Measurements from ENCODE around the gene CRCP.
"Not testable (repeated sequence)": the region's sequence is repeated elsewhere in the genome, so short reads cannot be mapped to it uniquely, and the experiment has no call there.

The CRCP gene

DNA sequence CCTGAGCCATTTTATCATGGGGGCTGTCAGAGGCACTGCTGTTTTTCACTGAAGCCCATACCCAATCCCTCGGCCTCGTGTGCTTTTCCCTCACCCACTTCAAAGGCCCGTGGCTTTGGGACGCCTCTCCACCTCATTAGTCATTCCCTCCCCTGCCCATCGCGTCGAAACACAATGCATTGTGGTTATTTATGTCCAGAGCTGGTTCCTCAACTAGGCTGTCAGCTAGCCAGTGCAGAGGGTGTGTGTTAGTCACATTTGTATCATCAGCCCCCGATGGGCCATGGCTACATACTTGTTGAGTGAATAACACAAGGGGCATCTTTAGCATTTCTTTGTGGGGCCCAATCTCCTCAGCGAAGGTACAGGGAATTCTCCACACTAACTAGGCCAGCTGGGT, 3.8 kb upstream of the CRCP start:
- DNase-seq: no peak

DNA sequence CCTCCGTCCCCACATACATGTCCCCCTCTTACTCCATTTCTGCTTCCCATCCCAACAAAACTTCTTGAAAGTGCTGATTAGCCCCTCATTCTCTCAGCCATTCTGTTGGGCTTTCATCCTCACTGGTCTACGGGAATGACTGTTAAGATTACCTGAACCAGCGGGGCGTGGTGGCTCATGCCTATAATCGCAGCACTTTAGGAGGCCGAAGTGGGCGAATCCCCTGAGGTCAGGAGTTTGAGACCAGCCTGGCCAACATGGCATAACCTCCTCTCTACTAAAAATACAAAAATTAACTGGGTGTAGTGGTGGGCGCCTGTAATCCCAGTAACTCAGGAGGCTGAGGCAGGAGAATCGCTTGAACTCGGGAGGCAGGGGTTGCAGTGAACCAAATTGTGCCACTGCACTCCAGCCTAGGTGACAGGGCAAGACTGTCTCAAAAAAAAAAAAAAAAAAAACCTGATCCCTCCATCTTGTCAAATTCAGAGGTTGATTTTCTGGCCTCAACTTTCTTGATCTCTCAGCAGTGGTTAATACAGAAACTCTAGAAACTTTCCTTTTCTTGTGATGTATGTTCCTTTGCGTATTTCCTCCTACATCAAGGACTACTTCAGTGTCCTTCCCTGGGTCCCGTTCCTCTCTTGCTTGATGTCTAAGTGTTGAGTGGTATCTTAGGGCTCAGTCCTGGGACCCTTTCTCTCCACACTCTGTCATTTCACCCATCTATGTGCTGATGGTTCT, 2.2 kb downstream of the CRCP start:
- DNase-seq: not testable (repeated sequence)

- no peak for DNase-seq
Observed at GRCh38 chr7:66118603-66119002, 4.0 kb downstream of the CRCP start.

DNA sequence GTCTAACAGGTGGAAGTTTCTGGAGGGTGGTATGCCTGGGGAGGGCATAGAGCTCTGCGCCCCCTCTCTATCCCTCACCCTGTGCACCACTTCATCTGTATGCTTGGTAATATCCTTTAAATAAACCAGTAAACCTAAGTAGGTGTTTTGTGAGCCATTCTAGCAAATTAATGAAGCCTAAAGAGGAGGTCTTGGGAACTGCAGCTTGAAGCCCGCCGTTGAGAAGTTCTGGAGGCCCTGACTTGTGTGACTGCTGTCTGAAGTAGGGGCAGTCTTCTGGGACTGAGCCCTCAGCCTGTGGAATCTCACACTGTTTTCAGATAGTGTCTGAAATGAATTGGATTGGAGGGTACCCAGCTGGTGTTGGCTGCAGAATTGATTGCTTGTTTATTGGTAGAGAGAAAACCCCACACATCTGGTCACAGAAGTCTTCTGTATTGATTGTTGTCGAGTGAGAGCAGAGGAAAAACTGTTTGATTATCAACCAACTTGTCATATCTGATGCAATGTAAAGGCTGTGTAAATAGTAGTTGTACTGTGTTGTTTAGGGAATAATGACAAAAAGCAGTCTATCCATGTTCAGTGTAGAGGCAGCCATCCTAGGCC, 4.7 kb downstream of the CRCP start:
- no peak for DNase-seq

DNA sequence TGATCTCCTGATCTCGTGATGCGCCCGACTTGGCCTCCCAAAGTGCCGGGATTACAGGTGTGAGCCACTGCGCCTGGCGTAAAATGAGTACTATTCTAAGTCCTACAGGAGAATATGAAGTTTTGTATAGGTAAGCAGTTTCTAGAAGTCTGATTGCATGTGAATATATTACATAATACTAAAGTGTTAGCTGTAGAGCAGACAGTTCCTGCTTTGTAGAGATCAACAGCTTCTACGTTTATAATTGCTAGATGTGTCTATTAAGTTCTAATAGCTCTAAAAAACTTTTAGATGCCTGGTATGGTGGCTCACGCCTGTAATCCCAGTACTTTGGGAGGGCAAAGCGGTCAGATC, 8.5 kb downstream of the CRCP start:
- DNase-seq: no peak

DNA sequence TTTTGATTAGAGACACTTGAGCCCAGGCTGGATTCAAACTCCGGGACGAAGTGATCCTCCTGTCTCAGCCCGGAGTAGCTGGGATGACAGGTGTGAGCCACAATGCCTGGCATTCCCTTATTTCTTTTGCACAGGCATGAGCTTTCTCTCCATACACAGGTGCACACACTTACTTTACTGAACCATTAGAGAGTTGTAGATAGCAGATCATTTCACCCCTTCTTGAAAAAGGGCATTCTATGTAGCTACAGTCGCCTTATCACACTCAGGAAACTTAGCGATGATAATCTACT, 9.9 kb downstream of the CRCP start:
- not testable (repeated sequence) for DNase-seq

GRCh38 chr7:66125052-66125694, 10.5 kb downstream of the CRCP start:
- DNase-seq: no peak

DNA sequence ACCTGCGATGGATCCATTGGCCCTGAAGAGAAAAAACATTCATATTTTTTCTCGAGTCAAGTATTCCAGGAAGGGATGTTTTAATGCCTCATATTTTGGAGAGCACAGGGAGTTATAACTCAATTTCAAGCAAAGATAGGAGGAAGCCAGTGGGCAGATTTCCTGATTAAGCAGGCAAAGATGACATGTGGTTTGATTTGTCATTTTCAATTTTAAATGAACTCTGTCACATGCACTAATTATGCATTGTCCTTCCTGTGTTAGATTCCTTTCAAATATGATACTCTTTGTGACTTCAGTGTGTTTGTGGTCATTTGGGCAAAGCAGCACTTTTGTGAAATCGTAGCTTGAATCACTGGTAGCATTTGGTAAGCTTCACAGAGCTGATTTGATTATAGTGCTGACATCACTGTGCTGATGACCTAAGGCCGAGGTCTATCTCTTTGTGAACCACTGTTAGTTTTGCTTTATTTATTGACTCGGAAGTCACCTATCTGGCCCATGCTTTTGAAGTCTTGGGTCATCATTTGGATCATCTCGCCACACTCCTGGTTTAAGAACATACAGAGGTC, 11.2 kb downstream of the CRCP start:
- DNase-seq: not testable (repeated sequence)

- DNase-seq: not testable (repeated sequence)
Observed at GRCh38 chr7:66127172-66127571, 12.5 kb downstream of the CRCP start.

GRCh38 chr7:66138994-66139752, 24.5 kb downstream of the CRCP start:
- no peak for DNase-seq

DNA sequence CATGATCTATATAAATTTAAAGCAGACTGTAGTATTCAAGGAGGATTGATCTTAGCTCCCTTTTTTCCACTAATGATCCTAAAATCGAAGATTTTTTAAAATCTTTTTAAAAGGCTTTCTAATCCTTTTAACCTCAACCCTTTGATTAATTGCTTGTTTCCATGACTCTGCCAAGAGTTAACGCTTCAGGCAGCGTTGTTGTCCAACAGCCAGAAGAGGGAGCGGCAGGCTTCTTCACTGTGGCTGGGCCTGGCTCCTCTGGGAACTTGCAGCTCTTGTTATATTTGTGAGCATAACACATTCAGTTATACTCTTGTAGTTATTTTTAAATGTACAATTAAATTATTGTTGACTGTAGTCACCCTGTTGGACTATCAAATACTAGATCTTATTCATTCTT, 26.3 kb downstream of the CRCP start:
- no peak for DNase-seq

- no peak for DNase-seq
Observed at GRCh38 chr7:66142334-66142733, 27.7 kb downstream of the CRCP start.

GRCh38 chr7:66142996-66143395, 28.3 kb downstream of the CRCP start:
- no peak for DNase-seq

GRCh38 chr7:66143876-66144332, 29.3 kb downstream of the CRCP start:
- no peak for DNase-seq

GRCh38 chr7:66145400-66146104, 30.9 kb downstream of the CRCP start:
- no peak for DNase-seq

- DNase-seq: no peak
Observed at GRCh38 chr7:66146701-66147100, 32.1 kb downstream of the CRCP start.

DNA sequence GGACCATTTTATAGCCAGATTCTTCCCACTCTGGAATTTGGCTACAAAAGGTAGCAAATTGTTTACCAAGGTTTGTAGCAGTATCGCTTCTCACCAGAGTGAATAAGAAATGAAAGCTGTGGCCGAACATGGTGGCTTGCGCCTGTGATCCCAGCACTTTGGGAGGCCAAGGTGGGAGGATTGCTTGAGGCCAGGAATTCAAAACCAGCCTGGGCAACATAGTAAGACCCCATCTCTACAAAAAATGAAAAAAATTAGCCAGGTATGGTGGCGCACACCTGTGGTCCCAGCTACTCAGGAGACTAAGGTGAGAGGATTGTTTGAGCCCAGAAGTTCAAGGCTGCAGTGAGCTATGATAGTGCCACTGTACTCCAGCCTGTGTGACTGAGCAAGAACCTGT, 33.0 kb downstream of the CRCP start:
- not testable (repeated sequence) for DNase-seq

DNA sequence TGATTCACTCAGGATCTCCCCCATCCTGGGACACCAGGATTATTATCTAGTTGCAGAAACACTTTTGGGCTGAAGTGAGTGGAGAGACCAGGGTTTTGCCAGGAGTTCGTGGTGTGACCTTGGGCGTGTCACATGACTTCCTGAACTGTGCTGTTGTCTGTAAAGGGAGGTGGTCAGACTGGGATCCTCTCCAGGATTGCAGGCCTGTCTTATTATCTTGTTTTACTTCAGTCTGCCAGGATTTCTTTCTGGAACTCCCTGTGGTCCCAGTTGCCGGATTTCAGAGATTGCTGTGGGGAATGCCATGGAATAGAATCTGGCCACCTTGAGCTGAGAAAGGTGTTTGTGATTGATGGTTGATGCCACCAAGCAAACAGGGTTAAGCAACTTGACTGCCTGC, 35.8 kb downstream of the CRCP start:
- DNase-seq: no peak

GRCh38 chr7:66152371-66153191, 37.9 kb downstream of the CRCP start:
- DNase-seq: no peak

DNA sequence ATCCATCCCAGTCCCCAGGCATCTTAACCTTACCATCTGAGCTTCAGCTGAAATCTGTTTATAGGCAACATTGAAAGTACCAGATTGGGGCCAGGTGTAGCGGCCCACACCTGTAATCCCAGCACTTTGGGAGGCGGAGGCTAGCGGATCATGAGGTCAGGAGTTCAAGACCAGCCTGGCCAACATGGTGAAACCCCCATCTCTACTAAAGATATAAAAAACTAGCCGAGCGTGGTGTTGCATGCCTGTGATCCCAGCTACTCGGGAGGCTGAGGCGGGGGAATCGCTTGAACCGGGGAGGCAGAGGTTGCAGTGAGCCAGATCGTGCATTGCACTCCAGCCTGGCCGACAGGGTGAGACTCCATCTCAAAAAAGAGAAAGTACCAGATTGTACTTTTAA, 39.0 kb downstream of the CRCP start:
- no peak for DNase-seq

- DNase-seq: not testable (repeated sequence)
Observed at GRCh38 chr7:66156035-66156434, 41.4 kb downstream of the CRCP start.

DNA sequence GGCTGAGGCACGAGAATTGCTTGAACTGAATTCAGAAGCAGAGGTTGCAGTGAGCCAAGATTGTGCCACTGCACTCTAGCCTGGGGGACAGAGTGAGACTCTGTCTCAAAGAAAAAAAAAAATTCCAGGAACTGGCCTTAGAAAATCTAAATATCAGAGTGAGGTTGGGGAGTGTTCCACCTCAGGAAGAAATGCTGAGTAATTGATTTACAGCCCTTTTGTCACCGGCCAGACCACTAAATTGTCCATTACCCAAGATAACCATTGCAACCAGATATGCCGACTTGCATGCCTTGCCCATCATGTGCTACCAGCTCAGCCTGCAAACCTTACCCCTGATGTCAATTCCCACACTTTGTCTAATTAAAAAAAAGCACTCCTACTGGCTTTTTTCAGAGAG, 42.4 kb downstream of the CRCP start:
- no peak for DNase-seq
